ENCODE data around the gene JAG1.

DNA sequence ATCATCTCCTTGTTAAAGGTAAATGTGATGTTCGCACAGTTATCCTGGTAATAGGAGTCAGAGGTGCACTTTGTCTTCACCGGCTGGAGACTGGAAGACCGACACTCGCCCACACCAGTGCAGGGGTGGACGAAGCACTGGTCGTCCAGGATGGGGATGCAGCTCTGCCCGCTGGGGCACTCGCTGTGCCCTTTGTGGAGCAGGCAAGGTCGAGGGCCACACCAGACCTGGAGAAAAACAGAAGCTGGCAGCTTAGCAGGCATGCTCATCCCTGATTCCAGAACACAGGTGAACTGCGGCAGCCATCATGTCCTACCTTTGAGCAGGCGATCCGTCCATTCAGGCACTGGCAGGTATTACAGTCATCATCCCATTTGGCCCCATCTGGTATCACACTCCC, 32.3 kb downstream of the JAG1 start:
- TF ChIP-seq, protein P1, sequence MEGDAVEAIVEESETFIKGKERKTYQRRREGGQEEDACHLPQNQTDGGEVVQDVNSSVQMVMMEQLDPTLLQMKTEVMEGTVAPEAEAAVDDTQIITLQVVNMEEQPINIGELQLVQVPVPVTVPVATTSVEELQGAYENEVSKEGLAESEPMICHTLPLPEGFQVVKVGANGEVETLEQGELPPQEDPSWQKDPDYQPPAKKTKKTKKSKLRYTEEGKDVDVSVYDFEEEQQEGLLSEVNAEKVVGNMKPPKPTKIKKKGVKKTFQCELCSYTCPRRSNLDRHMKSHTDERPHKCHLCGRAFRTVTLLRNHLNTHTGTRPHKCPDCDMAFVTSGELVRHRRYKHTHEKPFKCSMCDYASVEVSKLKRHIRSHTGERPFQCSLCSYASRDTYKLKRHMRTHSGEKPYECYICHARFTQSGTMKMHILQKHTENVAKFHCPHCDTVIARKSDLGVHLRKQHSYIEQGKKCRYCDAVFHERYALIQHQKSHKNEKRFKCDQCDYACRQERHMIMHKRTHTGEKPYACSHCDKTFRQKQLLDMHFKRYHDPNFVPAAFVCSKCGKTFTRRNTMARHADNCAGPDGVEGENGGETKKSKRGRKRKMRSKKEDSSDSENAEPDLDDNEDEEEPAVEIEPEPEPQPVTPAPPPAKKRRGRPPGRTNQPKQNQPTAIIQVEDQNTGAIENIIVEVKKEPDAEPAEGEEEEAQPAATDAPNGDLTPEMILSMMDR (IDR thresholded peaks at IDR 0.05) = no peak
- TF ChIP-seq EP300 (IDR thresholded peaks at IDR 0.05) = no peak
- no peak for TF ChIP-seq POLR2A (IDR thresholded peaks at IDR 0.05)

Measured in suprapubic skin (tissue), 3 donors.